MM.1S (cell line): ENCODE results near the gene IRF6.

Experiments
- CTCF ChIP-seq: fragments of 300-600 bp; sonication (generic); IDR thresholded peaks from 2 replicates; pipeline ENCODE4 v1.5.1; 2016; ENCODE audit warnings: antibody characterized with exemption, low read length, mixed read lengths
- EZH2 ChIP-seq: fragments of 300-600 bp; sonication (generic); optimal IDR thresholded peaks from 2 replicates; pipeline ENCODE3; 2017; ENCODE audit warnings: low read depth, mild to moderate bottlenecking, antibody characterized with exemption, low read length, mixed read lengths
- EZH2phosphoT487 ChIP-seq: fragments of 300-600 bp; sonication (generic); IDR thresholded peaks from 2 replicates; pipeline ENCODE4 v1.6.1; 2018; ENCODE audit warnings: antibody characterized with exemption, low read length

GRCh38 chr1:209786146-209786545, 19.8 kb downstream of the IRF6 start:
- TF ChIP-seq EZH2phosphoT487 (no peak), CTCF (no peak), EZH2 (no peak)
